ENCODE results near the gene GPR82.

- TF ChIP-seq NRF1 (conservative IDR thresholded peaks at IDR 0.05; ENCODE audit: low read depth, low read length) (no peak), CTCF (IDR thresholded peaks at IDR 0.05 in 2 of 3, conservative IDR thresholded peaks at IDR 0.05 in 1 of 3; ENCODE audit: control insufficient read depth in 2 of 3, extremely low read depth in 1 of 3, insufficient read depth in 1 of 3, low read depth in 3 of 3, low read length in 3 of 3) (no peak), CHD4 (IDR thresholded peaks at IDR 0.05) (no peak), HDAC2 (IDR thresholded peaks at IDR 0.05) (no peak), EZH2 (IDR thresholded peaks at IDR 0.05; ENCODE audit: borderline replicate concordance, control insufficient read depth, low read depth, low read length) (no peak), YBX1 (IDR thresholded peaks at IDR 0.05) (no peak), CREB1 (IDR thresholded peaks at IDR 0.05; ENCODE audit: low read depth) (no peak), E2F4 (IDR thresholded peaks at IDR 0.05; ENCODE audit: low read depth, low read length) (no peak)
Observed at GRCh38 chrX:41720125-41720779, 3.7 kb upstream of the GPR82 start.

Data from GM12878 (cell line).